Right atrium auricular region (tissue), 2 donors: Measurements from ENCODE around the gene CLRN3. TPM values are rescaled to one million over a fixed set of nuclear protein-coding genes. Genes with fewer than 3 reads are reported as not detected.

Source experiments
- DNase-seq: peaks from one replicate; pipeline ENCODE4 v3.0.0-alpha.2; 2019; ENCODE audit warnings: low spot score
- H3K27ac ChIP-seq, 2 donors: fragments of 200-600 bp; sonication (generic); 1 replicate in 1 of 2; 2 replicates in 1 of 2; pipeline ENCODE4 v1.5.1; 2016 to 2019
- H3K27me3 ChIP-seq, 2 donors: fragments of 200-600 bp; sonication (generic); one replicate each; pipeline versions ENCODE4 v1.5.1 to v1.6.0; 2017 to 2019
- H3K36me3 ChIP-seq: fragments of 200-600 bp; sonication (generic); one replicate; pipeline ENCODE4 v1.5.1; 2016
- H3K4me1 ChIP-seq, 2 donors: fragments of 200-600 bp; sonication (generic); one replicate each; pipeline versions ENCODE4 v1.5.1 to v1.6.0; 2017 to 2019
- H3K4me3 ChIP-seq, 2 donors: fragments of 200-600 bp; sonication (generic); 1 replicate in 1 of 2; 2 replicates in 1 of 2; pipeline ENCODE4 v1.5.1; 2017 to 2019; ENCODE audit warnings: mild to moderate bottlenecking in 1 of 2, moderate library complexity in 1 of 2
- H3K9me3 ChIP-seq, 2 donors: fragments of 200-600 bp; sonication (generic); one replicate each; pipeline ENCODE4 v1.5.1; 2019
- total RNA-seq, 2 donors: library from RNA; depleted of rRNA; stranded (reverse); fragments of >200 nt; gene quantifications; one replicate each; pipeline ENCODE4 v1.1.0, GENCODE V29; 2016
- TF ChIP-seq, protein P1 (sequence below), 2 donors: fragments of 200-600 bp; sonication (generic); IDR thresholded peaks; one replicate each; pipeline ENCODE4 v1.5.1; 2019; ENCODE audit warnings: antibody characterized with exemption in 2 of 2

The CLRN3 gene
- total RNA-seq, 2 donors from 2014 or later = not detected

DNA sequence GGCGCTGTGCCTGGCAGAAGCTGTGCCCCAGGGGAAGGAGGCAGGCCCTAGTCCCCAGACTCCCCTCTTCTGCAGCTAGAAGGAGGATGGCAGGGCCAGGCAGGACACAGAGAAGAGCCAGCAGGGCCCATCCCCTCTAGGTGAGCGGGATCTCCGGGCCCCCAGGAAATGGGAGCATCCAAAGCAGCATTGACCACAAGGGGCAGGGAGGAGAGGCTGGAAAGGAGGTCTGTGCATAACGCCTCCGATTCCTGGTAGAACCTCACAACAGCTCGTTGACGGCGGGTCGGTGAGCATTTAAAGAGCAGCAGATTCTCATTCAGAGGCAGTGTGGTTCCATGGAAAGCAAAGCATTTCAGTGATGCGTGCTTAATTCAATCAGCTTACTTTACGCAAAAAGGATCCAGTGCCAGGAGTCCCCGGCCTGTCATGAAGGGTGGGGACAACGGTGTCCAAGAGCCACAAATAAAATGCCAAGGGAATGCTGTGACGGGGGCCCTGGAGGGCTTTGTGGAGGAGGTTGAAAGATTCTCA lies 41.0 kb downstream of the CLRN3 start:
- no peak for DNase-seq
- Histone ChIP-seq H3K27ac (no peak overlapping the region), H3K4me1 (peaks cover 0 to 5% of the 10 kb centered on the region in 2 donors), H3K36me3 (no peaks in the 10 kb centered on the region), H3K9me3 (no peaks in the 10 kb centered on the region), H3K27me3 (no peaks in the 10 kb centered on the region), H3K4me3 (no peak overlapping the region)
- TF ChIP-seq, protein P1, sequence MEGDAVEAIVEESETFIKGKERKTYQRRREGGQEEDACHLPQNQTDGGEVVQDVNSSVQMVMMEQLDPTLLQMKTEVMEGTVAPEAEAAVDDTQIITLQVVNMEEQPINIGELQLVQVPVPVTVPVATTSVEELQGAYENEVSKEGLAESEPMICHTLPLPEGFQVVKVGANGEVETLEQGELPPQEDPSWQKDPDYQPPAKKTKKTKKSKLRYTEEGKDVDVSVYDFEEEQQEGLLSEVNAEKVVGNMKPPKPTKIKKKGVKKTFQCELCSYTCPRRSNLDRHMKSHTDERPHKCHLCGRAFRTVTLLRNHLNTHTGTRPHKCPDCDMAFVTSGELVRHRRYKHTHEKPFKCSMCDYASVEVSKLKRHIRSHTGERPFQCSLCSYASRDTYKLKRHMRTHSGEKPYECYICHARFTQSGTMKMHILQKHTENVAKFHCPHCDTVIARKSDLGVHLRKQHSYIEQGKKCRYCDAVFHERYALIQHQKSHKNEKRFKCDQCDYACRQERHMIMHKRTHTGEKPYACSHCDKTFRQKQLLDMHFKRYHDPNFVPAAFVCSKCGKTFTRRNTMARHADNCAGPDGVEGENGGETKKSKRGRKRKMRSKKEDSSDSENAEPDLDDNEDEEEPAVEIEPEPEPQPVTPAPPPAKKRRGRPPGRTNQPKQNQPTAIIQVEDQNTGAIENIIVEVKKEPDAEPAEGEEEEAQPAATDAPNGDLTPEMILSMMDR (IDR thresholded peaks at IDR 0.05) = no peak

- H3K4me1 ChIP-seq = peaks cover 0 to 5% of the 10 kb centered on the region in 2 donors
- no peaks in the 10 kb centered on the region for H3K36me3 ChIP-seq
- H3K4me3 ChIP-seq = no peak overlapping the region
- TF ChIP-seq, protein P1 (IDR thresholded peaks at IDR 0.05) = no peak
- no peak for DNase-seq
- H3K27me3 ChIP-seq = no peaks in the 10 kb centered on the region
- no peaks in the 10 kb centered on the region for H3K9me3 ChIP-seq
- H3K27ac ChIP-seq = no peak overlapping the region
These were observed 41.8 kb downstream of the CLRN3 start for GRCh38 chr10:127850944-127851343.

DNA sequence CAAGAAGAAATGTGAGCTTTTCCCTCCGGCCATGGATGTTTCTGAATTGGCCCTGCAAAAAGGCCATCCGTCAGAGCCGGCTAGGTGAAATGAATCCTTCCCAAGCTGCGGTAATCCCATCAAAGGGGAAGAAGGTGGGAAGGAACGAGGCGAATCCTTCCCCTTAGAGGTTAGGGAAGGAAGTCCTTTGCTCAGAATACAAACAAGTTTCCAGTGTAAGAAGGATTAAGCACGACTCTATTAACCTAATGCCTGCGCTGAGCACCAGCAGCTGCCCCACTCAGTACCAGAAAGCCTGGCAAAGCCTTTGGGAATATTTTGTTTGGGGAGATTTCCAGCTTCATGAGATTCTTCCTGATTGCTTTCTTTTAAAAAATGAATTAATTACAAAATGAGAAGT lies 42.8 kb downstream of the CLRN3 start:
- Histone ChIP-seq H3K4me1 (peaks cover 0 to 5% of the 10 kb centered on the region in 2 donors), H3K27me3 (no peaks in the 10 kb centered on the region)
- TF ChIP-seq, protein P1 (IDR thresholded peaks at IDR 0.05) = no peak

DNA sequence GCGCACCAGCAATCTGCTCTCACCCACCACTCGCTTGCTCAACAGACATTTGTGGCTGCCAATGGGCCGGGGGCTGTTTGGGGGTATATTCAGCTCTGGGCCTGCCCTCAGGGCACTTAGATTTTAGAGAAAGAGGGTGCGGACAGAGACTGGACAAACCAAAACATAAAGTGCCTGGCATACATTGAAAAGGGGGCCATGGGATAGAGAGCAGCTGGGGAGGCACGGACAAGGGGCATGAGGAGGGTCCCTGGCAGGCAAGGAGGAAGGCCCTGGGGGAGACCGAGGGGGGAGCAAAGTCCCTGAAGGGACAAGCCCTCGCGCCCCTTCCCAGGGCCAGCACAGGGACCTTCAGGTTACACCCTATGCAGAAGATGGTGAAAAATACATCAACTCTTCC lies 43.5 kb downstream of the CLRN3 start:
- no peaks in the 10 kb centered on the region for H3K27me3 ChIP-seq

More for the DNA sequence above, 42.8 kb downstream of the CLRN3 start:
- Histone ChIP-seq H3K9me3 (no peaks in the 10 kb centered on the region), H3K27ac (no peak overlapping the region), H3K4me3 (no peak overlapping the region), H3K36me3 (no peaks in the 10 kb centered on the region)
- DNase-seq = no peak

DNA sequence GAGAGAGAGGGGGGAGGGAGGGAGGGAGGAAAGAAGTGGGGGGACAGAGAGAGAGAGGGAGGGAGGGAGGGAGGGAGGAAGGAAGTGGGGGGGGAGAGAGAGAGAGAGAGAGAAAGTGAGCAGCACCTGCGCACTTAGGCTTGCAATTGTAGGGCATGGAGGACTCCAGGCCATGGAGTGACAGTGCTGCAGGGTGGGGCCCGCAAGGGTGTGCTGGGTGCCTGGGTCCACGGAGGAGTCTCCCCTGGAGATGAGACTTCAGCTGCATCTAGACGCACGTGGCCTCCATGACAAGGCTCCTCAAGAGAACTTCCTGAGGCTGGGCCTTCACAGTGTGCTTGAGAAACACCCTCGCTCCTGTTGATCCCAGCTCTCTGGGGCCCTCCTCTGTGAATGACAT lies 44.5 kb downstream of the CLRN3 start:
- no peak overlapping the region for H3K27ac ChIP-seq
- no peaks in the 10 kb centered on the region for H3K27me3 ChIP-seq
- H3K9me3 ChIP-seq = no peaks in the 10 kb centered on the region
- H3K4me1 ChIP-seq = no peaks in the 10 kb centered on the region
- TF ChIP-seq, protein P1 (IDR thresholded peaks at IDR 0.05) = no peak
- no peak for DNase-seq
- no peak overlapping the region for H3K4me3 ChIP-seq
- H3K36me3 ChIP-seq = no peaks in the 10 kb centered on the region

More for the DNA sequence above, 43.5 kb downstream of the CLRN3 start:
- no peak for DNase-seq
- H3K4me3 ChIP-seq = no peak overlapping the region
- no peaks in the 10 kb centered on the region for H3K36me3 ChIP-seq
- H3K4me1 ChIP-seq = peaks cover 0 to 5% of the 10 kb centered on the region in 2 donors
- TF ChIP-seq, protein P1 (IDR thresholded peaks at IDR 0.05) = no peak
- H3K27ac ChIP-seq = no peak overlapping the region
- H3K9me3 ChIP-seq = no peaks in the 10 kb centered on the region

DNA sequence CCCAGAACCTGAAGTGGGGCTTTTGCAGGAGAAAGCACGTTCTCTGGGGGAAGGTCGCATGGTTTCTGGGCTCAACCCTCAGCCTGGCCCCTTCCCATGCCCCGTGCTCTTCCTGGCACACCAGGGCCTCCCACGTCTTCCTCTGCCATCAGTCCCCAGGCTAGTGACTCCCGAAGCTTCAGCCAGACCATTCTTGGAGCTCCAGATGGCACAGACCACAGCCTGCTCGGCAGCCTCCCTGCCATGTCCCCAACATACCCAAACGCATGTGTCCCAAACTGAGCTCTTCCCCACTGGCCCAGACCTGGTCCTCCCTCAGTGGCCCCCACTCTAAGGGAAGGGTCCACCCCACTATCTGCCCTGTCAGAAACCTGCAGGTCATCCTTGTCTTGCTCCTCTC lies 47.0 kb downstream of the CLRN3 start:
- DNase-seq = peak; percentile 53
- Histone ChIP-seq H3K4me3 (no peak overlapping the region), H3K4me1 (no peaks in the 10 kb centered on the region), H3K27me3 (no peaks in the 10 kb centered on the region), H3K9me3 (no peaks in the 10 kb centered on the region), H3K36me3 (no peaks in the 10 kb centered on the region), H3K27ac (no peak overlapping the region)
- TF ChIP-seq, protein P1 (IDR thresholded peaks at IDR 0.05) = no peak
